ENCODE results near the gene CAST.

- TF ChIP-seq CTCF (IDR thresholded peaks at IDR 0.05; ENCODE audit: borderline replicate concordance, extremely low read depth, low read length, poor library complexity, severe bottlenecking) (no peak), EZH2 (IDR thresholded peaks at IDR 0.05; ENCODE audit: borderline replicate concordance, low read depth, low read length, severe bottlenecking) (no peak)
Observed at GRCh38 chr5:96645091-96645490, 17.1 kb upstream of the CAST start.

Data from DND-41 (cell line).